Stimulated activated CD4-positive, alpha-beta T cell treated with anti-CD3 and anti-CD28 coated beads, Interleukin-2, amount 100 ng/mL, for 24 hours (primary cell): Measurements from ENCODE around the gene ZNF132.
"Not testable (repeated sequence)": the region's sequence is repeated elsewhere in the genome, so short reads cannot be mapped to it uniquely, and the experiment has no call there.

Experiments
- DNase-seq, 2 donors: peaks; one replicate each; pipeline ENCODE4 v3.0.0-alpha.2; 2020

ZNF132 gene

DNA sequence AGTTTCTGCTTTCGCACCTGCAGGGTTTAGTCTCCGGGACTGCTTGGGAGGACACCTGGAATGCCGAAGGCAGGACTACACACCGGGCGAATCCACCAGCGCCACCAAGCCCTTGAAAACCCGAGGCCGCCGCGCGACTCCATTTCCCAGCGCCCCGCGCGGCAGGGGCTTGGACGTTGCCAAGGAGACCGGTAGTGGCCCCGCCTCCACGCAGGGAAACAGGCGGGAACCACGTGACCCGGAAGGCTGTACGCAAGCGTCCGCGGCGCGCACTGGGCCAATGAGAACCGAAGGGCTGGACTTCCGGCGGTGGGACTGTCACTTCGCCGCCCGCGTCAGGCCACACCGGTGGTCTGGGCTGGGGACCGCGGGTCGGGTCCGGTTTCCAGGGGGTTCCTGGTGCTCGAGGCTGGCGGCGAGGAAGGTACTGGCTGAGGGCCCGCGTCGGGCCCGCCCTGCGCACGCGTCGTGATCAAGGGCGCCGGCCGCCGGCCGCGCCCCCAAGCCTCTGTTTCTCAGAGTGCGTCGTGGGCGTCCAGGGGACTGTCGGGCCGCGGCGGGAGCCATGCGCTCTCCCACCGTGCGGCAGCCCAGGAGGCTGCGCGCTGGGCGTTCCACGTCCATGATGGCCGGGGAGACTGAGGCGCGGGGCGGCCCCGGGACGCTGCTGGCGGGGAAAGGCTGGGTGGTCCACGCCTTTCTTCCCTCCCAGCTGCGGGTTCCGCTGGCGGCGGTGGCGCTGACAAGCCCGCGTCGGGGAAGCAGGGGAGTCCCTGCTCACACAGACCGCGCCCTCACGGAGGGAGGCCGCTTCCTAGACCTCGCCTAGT, 27.0 kb upstream of the ZNF132 start, which contains the start of gene ZNF324:
ZNF324 (plus strand) TSS at position 321 of the 830 bp plus-strand sequence. CDS start 2,106 bp downstream, outside the sequence.
- peak; percentile 98 to 99 for DNase-seq

DNA sequence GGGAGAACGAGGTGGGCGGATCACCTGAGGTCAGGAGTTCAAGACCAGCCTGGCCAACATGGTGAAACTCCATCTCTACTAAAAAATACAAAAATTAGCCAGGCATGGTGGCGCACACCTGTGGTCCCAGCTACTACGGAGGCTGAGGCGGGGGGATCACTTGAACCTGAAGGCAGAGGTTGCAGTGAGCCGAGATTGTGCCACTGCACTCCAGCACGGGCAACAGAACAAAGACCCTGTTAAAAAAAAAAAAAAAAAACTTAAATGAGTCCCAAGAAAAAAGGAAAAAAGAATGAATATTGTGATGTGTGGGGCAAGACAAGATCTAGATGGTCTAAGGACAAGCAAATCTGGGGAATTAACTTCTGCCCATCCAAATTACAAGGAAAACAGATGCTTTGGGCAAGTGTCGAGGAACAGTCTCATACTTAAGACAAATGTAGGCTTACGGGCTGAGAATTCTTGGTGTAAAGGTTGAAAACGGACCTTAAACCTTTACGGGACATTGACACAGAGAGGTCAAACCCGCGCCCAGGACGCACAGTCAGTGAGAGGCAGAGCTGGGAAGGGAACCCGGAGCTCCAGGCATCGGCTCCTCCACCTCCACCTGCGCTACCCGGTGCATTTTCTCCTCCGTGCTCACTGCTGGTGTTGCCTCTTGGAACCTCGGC, 26.3 kb upstream of the ZNF132 start:
- DNase-seq = no peak

DNA sequence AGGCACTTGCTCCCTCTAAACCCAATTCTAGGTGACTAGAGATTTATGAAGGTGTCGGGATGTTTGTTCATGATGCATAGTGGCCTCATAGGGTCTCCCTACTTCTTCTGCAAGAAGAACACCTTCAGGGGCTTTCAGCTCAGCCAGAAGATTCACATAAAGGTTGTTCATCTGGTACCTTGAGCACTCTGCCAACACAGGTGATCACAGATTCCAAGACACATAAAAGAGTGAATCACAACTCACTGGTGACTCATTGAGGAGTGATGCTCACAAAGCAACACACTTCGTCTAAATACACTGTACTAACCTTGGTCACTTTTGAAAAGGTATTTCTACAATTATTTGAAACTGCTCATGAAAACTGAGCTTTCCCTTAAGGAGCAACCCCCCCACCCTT, 20.1 kb upstream of the ZNF132 start:
- no peak for DNase-seq

DNA sequence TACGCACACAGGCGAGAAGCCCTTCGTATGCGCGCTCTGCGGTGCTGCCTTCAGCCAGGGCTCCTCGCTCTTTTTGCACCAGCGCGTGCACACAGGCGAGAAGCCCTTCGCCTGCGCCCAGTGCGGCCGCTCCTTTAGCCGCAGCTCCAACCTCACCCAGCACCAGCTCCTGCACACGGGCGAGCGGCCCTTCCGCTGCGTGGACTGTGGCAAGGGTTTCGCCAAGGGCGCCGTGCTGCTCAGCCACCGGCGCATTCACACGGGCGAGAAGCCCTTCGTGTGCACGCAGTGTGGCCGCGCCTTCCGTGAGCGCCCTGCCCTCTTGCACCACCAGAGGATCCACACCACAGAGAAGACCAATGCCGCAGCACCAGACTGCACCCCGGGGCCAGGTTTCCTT, 16.2 kb upstream of the ZNF132 start:
- DNase-seq = no peak

DNA sequence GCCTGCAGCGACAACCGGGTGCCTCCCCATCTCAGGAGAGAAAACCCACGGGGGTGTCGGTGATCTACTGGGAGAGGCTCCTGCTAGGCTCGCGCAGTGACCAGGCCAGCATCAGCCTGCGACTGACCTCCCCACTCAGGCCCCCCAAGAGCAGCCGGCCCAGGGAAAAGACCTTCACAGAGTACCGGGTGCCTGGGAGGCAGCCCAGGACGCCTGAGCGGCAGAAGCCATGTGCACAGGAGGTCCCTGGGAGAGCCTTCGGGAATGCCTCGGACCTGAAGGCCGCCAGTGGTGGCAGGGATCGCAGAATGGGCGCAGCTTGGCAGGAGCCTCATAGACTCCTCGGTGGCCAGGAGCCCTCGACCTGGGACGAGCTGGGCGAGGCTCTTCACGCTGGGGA, 15.4 kb upstream of the ZNF132 start:
- no peak for DNase-seq

DNA sequence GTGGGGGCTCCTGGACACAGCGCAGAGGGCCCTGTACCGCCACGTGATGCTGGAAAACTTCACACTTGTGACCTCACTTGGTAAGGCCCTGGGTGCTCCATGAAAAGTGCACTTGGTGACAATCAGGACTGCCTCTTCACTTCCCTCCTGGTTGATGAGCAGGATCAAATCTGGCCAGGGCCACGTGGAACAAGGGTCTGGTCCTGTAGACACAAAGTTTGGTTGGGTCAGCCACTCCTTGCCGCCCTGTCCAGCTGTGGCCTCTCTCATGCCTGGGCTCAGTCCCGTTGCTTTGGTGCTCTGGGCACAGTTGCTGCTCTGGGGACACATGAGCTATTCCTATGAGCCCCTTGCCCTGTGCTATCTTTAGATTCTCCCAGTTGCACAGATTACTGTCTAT, 13.8 kb upstream of the ZNF132 start:
- no peak for DNase-seq

DNA sequence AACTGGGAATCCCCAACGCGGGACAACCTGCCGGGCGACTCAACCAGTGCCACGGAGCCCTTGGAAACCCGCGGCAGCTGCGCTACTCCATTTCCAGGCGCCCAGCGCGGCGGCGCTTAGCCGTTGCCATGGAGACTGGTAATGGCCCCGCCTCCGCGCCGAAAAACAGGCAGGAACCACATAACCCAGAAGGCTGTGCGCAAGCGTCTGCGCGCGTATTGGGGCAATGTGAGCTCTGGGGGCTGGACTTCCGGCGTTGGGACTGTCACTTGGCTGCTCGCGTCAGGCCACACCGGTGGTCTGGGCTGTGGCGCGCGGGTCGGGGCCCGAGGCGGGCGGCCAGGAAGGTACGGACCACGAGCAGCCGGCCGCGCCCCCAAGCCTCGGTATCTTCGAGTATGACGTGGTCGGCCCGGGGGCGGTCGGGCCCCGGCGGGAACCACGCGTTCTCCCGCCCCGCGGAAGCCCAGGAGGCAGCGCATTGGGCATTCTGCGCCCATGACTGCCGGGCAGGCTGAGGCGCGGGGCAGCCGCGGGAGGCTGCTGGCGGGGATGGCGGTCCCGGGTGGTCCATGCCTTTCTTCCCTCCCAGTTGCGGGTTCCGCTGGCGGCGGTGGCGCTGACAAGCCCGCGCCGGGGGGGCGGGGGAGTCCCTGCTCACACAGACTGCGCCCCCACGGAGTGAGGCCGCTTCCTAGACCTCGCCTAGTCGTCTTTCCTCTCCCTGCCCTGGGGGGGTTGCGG, 11.6 kb upstream of the ZNF132 start, which contains the start of gene ZNF324B:
ZNF324B (plus strand) TSS at position 265 of the 744 bp plus-strand sequence. CDS start 2,080 bp downstream, outside the sequence.
- peak; percentile 97 for DNase-seq

DNA sequence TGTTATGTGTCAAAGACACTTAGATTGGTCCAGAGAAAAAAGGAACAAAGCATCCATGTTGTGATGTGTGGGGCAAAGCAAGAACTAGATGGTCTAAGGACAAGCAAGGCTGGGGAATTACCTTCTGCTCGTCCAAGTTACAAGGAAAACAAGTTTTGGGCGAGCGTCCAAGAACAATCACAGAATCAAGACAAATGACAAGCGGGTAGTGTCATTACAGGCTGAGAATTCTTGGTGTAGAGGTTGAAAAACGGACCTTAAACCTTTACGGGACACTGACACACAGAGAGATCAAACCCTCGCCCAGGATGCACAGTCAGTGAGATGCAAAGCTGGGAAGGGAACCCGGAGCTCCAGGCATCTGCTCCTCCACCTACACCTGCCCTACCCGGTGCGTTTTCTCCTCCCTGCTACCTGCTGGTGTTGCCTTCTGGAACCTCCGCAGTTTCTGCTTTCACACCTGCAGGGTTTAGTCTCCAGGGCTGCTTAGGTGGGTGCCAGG, 11.0 kb upstream of the ZNF132 start:
- DNase-seq = no peak

DNA sequence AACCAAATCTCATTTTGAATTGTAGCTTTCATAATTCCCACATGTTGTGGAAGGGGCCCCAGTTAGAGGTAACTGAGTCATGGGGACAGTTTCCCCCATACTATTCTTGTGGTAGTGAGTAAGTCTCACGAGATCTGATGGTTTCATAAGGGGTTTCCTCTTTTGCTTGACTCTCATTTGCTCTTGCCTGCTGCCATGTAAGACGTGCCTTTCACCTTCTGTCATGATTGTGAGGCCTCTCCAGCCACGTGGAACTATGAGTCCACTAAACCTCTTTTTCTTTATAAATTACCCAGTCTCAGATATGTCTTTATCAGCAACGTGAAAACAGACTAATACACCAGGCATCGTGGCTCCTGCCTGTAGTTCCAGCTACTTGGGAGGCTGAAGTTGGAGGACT, 10.0 kb upstream of the ZNF132 start:
- DNase-seq = not testable (repeated sequence)

DNA sequence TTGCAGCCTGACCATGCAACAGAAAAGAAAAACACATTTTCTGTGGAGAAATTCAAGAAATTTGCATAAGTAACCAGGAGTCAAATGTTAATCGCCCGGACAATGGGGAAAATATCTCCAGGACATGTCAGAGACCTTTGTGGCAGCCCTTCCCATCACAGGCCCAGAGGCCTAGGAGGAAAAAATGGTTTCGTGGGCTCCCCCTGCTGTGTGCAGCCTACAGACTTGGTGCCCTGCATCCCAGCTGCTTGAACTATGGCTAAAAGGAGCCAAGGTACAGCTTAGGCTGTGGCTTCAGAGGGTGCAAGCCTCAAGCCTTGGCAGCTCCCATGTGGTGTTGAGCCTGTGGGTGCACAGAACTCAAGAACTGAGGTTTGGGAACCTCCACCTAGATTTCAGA, 8.9 kb upstream of the ZNF132 start:
- DNase-seq = not testable (repeated sequence)

DNA sequence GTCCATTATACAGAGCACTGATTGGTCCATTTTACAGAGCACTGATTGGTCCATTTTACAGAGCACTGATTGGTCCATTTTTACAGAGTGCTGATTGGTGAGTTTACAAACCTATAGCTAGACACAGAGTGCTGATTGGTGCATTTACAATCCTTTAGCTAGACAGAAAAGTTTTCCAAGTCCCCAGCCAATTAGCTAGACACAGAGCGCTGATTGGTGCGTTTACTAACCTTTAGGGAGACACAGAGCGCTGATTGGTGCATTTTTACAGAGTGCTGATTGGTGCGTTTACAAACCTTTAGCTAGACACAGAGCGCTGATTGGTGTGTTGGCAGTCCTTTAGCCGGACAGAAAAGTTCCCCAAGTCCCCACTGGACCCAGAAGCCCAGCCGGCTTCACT, 3.0 kb upstream of the ZNF132 start:
- not testable (repeated sequence) for DNase-seq

DNA sequence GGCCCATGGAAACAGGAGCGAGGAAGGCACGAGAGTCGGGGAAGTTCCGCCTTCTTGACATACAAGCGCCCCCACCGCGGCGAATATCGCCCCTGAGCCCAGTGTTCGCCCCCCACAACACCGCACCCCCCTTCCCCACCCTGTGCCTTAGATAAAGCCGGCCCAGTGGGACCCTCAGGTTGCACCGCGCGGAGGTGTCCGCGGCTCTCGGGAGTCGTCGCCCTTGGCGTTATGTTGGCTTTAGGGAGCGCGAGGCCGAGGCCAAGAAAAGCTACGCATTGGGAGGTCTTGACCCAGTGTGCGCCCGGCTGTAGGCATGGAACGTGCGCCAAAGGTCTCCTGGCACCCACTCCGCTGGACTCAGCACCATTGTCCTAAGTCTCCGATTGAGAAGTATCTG, 603 bp upstream of the ZNF132 start:
- no peak for DNase-seq

DNA sequence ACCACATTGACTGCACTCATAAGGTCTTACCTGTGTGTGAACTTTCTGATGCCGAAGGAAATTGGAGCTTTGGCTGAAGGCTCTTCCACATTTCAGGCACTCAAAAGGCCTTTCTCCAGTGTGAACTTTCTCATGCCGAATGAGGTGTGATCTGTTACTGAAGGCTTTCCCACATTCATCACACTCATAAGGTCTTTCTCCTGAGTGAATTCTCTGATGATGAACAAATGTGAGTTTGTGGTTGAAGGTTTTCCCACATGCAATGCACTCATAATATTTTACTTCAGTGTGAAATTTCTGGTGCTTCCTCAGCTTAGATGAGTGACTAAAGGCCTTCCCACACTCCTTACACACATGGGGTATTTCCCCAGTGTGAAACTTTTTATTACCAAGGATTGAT, 5.7 kb downstream of the ZNF132 start:
- DNase-seq = no peak

DNA sequence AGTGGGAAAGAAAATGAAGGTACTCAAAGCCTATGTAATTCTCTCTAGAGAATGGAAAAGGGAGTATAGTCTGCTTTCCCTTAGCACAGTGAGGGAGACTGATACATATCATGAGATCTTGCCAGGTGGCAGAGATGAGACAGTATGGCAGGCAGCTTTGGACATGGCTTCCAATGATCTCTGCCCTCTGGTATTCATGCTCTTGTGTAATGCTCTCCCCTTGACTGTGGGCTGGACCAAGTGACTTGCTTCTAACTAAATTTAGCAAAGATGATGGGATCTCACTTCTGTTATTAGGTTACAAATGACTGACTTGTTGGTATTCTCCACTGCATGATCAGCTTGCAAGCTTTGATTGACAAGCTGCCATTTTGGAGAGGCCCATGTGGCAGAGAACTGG, 10.2 kb downstream of the ZNF132 start:
- no peak for DNase-seq

DNA sequence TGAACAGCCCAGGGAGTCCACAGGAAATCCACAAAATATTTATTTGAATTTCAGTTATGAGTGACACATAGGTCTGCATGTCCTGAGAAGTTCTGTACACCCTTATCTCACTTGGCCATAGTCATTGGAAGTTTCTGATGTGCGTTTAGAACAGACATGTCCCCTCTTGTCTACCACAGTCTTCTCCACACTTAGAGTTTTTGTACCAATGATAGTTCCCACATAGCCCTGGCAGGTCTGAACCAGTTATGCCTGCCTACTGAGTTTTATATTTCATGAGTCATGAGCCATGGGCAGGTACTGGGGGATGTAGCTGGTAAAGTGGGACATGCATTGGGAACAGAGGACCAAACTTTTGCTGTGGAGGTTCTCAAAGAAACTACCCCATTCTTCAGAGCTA, 11.3 kb downstream of the ZNF132 start:
- DNase-seq = no peak

DNA sequence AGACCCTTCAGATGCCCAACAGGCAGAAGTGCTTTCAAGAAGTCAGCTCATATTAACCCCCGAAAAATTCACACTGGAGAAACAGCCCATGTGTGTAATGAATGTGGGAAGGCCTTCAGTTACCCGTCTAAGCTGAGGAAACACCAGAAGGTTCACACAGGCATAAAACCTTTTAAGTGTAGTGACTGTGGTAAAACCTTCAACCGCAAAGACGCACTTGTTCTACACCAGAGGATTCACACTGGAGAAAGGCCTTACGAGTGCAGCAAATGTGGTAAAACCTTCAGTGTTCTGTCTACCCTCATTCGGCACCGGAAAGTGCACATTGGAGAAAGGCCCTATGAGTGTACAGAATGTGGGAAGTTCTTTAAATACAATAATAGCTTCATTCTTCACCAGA, 22.9 kb downstream of the ZNF132 start:
- no peak for DNase-seq

DNA sequence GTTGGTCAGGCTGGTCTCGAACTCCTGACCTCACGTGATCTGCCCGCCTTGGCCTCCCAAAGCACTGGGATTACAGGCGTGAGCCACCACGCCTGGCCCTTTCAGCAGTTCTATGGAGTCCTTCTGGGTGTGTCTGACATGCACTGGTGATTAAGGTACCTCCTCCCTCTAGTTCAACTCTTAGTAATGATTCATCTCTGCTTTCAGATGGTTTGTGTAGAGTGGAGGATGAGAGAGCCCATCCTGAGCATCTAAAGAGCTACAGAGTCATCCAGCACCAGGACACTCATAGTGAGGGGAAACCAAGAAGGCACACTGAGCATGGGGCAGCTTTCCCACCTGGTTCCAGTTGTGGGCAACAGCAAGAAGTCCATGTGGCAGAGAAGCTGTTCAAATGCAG, 23.3 kb downstream of the ZNF132 start:
- no peak for DNase-seq

DNA sequence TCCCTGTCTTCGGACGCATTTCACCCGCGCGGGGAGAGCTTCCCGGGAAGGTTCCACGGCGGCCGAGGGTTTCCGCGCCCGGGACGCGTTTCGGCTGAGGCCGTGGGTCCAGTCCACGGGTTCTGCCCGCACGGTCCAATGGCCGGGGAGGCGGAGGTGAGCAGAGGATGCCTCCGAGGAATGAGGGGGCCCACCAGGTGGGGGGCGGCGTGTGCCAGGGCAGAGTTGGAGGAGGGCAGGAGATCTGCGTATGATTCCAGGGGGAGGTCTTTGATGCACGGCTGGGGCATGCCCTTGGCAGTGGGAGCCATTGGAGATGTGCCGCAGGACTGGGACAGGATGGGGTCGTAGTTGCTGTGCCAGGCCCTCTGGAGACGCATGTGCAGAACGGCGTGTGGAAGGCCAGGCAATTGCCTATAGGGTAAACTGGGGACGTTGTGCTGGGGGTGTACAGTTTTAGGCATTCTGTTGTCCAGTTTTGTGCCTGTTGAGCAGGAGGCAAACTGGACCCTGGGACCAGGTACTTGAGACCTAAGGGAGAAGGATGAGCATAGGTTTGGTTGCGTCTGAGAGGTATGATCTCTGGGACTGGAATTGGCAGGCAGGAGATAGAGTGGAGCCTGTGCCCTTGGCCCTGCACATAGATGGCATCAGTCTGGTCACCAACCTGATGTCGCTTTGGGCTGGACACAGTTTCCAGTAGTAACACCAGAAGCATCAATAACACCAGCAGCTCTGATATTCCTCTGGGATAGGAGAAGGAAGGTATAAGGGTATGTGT, 30.8 kb downstream of the ZNF132 start:
- DNase-seq = peak; percentile 40 to 51

DNA sequence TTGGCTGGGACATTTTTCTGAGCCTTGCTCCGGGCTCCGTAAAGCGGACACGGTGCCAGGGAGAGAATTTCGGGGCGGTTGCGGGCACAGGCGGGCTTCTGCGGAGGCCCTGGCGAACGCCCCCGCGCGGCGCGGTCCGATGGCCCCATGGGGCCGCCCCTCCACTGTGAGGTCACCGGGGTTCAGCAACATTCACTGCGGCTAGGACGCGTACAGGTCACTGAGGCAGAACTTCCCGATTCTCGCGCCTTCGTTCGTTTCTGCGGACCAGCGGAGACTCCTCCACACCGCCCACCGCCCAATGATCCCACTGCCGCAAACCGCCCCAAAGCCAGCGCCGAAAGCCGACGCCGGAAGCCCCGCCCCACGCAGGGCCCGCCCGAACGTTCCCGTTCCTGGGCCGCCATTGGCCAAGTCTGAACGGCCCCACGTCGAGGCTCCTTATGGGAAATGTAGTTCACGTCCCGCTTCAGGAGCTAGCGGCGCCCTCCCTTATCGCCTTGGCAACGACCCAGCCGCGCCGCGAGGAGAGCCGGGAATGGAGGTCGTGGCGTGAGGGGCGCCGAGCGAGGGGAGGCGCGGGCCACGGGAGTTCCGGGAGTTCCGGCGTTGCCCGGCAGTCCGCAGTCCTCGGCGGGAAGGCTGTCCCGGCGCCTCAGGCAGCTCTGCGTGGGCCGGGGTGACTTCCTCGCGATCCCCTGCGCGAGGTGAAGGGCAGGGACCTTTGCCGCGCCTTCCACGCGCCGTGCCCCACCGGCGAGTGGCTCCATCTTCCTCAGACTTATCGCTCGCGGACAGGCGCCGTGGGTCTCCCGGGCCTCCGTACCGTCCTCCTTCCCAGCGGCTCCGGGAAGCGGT, 31.6 kb downstream of the ZNF132 start, which contains the start of gene ZNF584:
ZNF584 (plus strand) TSS at position 498 of the 858 bp plus-strand sequence. CDS start 499 bp downstream, outside the sequence.
- peak; percentile 95 to 96 for DNase-seq

DNA sequence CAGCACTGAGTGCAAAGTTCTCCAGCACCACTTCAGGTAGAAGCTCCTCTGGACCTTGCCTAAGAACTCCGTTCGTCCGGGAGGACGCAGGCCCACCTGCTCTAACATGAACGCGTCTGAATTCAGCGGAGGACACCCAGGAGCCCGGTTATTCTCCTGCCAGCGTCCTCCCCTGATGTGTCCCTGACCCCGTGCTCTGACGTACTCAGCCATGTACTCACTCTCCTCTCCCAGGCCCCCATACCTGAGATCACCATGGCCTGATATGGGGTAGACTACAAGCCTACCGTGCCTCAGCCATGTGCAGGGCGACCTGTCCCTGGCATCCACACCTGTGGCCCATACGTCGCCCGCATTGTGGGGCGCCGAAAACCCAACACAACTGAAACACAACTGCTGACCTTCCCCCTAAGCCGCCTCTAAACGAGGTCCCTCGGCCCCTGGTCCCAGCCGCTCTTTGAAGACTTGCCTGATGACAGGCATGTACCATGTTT, 32.2 kb downstream of the ZNF132 start:
- DNase-seq = no peak
